AG04449 (cell line): Measurements from ENCODE around the gene PPP1CC.

Source experiments
- CTCF ChIA-PET: fragments of 350-600 bp; formaldehyde crosslinking; extraction: SDS; loops from one replicate; lab custom pipeline; 2021; ENCODE audit warnings: antibody characterized with exemption; lab: Yijun Ruan, JAX
- POLR2A ChIA-PET: fragments of 400-600, 350-600 bp; formaldehyde crosslinking; extraction: SDS; loops from one replicate; lab custom pipeline; 2020; ENCODE audit warnings: antibody characterized with exemption, inconsistent platforms; lab: Yijun Ruan, JAX
- DNase-seq: peaks from one replicate; pipeline ENCODE4 v3.0.0-alpha.2; 2010; ENCODE audit warnings: low read depth, low spot score
- H3K4me3 ChIP-seq: 2 replicates; pipeline ENCODE4 v1.5.1; 2011; ENCODE audit warnings: low read depth, mild to moderate bottlenecking, control low read depth, low read length
- TF ChIP-seq, protein P1 (sequence below): IDR thresholded peaks from one replicate; pipeline ENCODE4 v1.5.1; 2011; ENCODE audit warnings: mild to moderate bottlenecking, moderate library complexity, low read length, control low read depth, inconsistent platforms; ENCODE audit not compliant: insufficient read depth; ENCODE audit errors: missing control alignments

Gene PPP1CC

DNA sequence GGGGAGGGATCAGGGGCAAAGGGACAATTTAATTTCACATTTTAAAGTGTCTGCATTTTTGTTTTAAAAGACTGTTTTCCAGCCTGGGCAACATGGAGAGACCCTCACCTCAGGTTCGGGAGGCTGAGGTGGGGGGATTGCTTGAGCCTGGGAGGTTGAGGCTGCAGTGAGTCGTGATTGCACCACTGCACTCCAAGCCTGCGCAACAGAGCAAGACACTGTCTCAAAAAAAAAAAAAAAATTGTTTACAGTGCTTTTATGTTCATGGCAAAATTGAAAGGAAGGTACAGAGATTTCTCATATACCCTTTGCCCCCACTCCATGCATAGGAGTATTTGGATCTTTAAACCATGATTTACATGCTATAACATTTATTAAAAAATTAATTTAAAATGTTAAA lies 37.4 kb downstream of the PPP1CC start:
- ChIA-PET POLR2A (no interaction called here), CTCF (interaction anchor here (0.8 to 1.2 kb wide), 3 partner anchors 8 to 183 kb away, joined by 3 to 4 read pairs (median 3); no protein-coding TSS in a partner anchor)
- TF ChIP-seq, protein P1, sequence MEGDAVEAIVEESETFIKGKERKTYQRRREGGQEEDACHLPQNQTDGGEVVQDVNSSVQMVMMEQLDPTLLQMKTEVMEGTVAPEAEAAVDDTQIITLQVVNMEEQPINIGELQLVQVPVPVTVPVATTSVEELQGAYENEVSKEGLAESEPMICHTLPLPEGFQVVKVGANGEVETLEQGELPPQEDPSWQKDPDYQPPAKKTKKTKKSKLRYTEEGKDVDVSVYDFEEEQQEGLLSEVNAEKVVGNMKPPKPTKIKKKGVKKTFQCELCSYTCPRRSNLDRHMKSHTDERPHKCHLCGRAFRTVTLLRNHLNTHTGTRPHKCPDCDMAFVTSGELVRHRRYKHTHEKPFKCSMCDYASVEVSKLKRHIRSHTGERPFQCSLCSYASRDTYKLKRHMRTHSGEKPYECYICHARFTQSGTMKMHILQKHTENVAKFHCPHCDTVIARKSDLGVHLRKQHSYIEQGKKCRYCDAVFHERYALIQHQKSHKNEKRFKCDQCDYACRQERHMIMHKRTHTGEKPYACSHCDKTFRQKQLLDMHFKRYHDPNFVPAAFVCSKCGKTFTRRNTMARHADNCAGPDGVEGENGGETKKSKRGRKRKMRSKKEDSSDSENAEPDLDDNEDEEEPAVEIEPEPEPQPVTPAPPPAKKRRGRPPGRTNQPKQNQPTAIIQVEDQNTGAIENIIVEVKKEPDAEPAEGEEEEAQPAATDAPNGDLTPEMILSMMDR: no peak
- DNase-seq: no peak
- H3K4me3 ChIP-seq: no peak overlapping the region

DNA sequence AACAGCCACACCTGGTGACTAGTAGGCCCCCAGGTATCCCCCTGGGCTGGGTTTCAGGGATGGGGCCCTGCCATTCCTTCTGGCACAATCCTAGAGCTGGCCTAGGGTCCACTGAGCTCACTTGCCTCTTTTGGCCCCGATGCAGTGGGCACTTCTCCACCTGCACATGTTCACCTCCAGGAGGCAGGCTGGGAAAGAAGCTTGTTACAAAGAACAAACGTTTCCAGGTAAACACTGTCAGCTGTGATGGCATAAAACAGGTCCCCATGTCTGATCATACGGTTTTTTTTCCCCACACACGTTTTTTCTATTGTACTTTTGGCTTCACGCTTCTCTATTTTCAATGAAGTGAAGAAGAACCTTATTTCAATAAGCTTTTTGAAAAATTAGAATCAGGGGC lies 37.9 kb downstream of the PPP1CC start:
- POLR2A ChIA-PET: no interaction called here
- no peak overlapping the region for H3K4me3 ChIP-seq
- DNase-seq: no peak
- TF ChIP-seq, protein P1: no peak
- CTCF ChIA-PET: interaction anchor here (0.8 to 1.2 kb wide), 2 partner anchors 9 to 183 kb away, joined by 3 to 4 read pairs; no protein-coding TSS in a partner anchor

DNA sequence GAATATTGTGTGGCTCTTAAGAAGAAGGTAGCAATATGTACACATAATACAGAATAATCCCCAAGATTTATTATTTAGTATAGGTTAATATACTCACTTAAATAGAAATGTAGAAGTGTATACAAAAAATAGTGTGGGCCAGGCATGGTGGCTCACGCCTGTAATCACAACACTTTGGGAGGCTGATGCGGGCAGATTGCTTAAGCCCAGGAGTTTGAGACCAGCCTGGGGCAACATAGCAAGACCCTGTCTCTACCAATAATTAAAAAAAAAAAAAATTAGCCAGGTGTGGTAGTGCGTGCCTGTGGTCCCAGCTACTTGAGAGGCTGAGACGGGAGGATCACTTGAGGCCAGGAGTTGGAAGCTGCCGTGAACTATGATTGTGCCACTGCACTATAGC lies 38.5 kb downstream of the PPP1CC start:
- POLR2A ChIA-PET: no interaction called here
- CTCF ChIA-PET: interaction anchor here (1.2 kb wide), 1 partner anchor 184 kb away, joined by 4 read pairs; no protein-coding TSS in a partner anchor
- TF ChIP-seq, protein P1: no peak
- DNase-seq: no peak
- H3K4me3 ChIP-seq: no peak overlapping the region

DNA sequence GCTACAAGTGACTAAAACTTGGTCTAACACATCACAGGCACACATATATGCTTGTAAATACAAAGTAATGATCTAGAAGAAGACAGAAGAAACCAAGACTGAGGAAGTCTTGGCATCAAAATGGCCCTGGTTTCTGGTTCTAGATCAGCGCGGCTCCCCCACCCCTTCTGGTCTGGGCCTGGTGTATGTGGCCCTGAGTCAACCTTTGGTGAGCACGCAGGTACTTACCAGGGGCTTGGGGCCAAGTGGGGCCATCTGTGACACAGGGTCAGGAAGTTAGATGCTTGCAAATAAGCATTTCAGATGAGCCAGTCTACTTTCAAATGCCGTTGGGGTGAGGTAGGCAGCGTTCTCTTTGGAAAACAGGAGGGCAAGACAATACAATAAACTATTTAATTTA lies 40.6 kb downstream of the PPP1CC start:
- ChIA-PET CTCF (no interaction called here), POLR2A (no interaction called here)
- no peak overlapping the region for H3K4me3 ChIP-seq
- no peak for DNase-seq
- TF ChIP-seq, protein P1: no peak

DNA sequence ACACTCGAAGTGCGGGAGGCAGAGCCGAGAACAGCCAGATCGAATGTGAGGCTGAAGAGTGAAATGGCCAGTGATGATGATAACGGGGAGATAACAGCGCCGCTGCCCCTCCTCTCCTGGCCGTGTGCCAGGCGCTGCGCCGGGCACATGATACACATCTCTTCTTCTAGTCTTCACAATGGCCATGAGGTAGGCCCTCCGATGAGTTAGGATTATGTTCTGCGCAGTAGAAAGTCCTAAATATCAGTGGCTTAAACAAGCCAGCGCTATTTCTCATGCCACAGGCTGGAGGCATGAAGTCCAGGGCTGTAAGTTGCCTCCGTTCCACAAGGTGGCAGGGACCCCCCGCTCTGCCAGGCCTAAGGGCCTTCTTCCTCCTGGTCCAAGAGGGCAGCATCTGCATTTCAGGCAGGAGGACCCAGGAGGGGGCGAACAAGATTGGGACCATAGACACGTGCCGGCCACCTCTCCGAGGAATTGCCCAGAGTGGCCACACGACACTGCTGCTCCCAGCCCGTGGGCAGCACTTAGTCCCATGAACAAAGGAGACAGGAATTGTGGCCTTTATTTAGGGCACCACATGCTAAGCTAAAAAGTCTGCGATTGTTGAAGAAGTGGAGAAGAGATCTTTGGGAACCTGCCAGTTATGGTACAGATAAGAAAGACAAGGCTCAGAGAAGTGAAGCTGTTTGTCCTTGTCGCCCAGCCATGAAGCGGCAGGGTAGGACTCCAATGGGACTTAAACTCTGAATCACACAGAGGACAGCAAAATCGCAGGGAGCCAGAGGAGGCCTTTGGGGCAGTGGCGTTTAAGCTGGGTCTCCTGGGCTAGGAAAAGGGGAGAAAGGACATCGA lies 42.9 kb downstream of the PPP1CC start:
- ChIA-PET POLR2A (no interaction called here), CTCF (no interaction called here)
- H3K4me3 ChIP-seq: no peak overlapping the region
- TF ChIP-seq, protein P1: no peak
- DNase-seq: no peak

DNA sequence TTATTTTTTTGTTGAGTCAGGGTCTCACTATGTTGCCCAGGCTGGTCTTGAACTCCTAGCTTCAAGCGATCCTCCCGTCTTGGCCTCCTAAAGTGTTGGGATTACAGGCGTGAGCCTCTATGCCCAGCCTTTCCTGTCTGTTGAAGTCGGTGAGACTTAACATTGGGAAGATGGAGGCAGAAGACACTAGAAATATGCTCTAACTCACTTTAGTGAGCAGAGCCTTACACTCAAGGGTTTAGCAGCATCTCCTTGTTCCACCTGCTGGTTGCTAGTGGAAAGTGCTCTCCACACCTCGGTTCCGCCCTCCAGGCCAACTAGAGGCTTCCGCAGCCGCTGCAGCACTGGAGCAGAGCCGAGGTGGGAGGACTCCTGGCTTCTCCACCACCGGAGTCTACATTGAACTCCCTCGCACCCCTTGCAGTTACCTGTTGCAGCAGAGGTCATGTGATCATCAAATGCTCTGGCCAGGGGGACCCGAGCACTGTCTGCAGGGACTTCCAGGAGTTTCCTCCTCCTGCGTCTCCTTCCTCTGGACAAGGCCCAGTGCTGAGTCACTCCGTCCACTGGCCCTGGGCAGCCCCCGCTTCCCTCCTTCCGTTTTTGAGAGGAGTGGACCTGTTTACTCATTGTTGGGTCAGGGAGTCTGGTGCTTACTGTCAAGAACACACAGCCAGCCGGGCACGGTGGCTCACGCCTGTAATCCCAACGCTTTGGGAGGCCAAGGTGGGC lies 44.4 kb downstream of the PPP1CC start:
- ChIA-PET CTCF (interaction anchor here (0.7 to 1.2 kb wide), 3 partner anchors 14 to 248 kb away, joined by 3 to 5 read pairs (median 3); partner anchors contain the start of gene ARPC3), POLR2A (no interaction called here)
- TF ChIP-seq, protein P1: peak; percentile 63
- no peak overlapping the region for H3K4me3 ChIP-seq
- no peak for DNase-seq
